ENCODE measurements around the gene HTR1A.

Gene HTR1A

DNA sequence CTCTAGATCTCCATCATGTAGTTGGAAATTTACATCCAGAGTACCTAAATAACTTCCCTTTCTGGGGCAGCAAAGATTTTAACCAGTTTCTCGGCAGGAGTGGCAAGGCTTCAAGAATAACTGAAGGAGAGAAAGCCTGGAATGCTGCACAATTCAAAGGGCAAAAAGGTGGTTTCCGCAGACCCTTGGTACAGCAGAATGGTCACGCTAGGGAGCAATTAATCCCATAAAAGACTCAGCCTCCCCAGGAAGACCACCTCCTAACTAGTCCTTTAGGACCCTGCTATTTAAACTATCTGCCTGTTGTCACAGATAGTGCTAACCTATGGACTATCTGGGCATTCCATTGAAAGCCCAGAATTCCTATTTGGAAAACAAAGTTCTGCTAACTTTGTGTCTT is 3.6 kb downstream of the HTR1A start:
- DNase-seq: no peak
- Histone ChIP-seq H3K36me3 (replicated peaks) (no peaks in the 10 kb centered on the region), H3K27me3 (replicated peaks) (peaks cover 34% of the 10 kb centered on the region), H3K4me3 (ENCODE audit: low read depth, low read length) (no peak overlapping the region), H3K27ac (no peak overlapping the region)
- in situ Hi-C loops (cut with HindIII; ENCODE audit: low pct_ligation_motif_present, low sequenced_read_pairs): no loop called here
- TF ChIP-seq, protein P1, sequence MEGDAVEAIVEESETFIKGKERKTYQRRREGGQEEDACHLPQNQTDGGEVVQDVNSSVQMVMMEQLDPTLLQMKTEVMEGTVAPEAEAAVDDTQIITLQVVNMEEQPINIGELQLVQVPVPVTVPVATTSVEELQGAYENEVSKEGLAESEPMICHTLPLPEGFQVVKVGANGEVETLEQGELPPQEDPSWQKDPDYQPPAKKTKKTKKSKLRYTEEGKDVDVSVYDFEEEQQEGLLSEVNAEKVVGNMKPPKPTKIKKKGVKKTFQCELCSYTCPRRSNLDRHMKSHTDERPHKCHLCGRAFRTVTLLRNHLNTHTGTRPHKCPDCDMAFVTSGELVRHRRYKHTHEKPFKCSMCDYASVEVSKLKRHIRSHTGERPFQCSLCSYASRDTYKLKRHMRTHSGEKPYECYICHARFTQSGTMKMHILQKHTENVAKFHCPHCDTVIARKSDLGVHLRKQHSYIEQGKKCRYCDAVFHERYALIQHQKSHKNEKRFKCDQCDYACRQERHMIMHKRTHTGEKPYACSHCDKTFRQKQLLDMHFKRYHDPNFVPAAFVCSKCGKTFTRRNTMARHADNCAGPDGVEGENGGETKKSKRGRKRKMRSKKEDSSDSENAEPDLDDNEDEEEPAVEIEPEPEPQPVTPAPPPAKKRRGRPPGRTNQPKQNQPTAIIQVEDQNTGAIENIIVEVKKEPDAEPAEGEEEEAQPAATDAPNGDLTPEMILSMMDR (IDR thresholded peaks at IDR 0.05; ENCODE audit: low read depth, low read length, missing control alignments): no peak

DNA sequence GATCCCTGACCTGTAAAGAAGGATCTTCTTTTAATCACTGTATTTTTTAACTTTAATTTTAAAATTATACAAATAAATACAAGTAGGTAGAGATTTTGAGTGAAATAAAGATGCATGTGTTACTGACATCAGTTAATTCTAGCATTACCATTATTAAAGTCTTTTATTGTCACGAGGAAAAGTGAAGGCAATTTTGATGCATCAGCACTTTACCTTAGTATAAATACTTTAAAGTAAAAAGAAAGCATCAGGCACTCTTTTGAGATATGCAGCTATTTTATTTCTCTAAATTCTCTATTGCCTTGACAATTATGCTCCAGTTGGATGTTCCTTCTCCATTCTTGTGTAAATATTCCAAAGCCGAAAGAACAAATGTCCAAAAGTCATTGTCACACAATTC is 4.6 kb downstream of the HTR1A start:
- no peak overlapping the region for H3K4me3 ChIP-seq (ENCODE audit: low read depth, low read length)
- no peak for DNase-seq
- H3K36me3 ChIP-seq (replicated peaks): no peaks in the 10 kb centered on the region
- in situ Hi-C loops (cut with HindIII; ENCODE audit: low pct_ligation_motif_present, low sequenced_read_pairs): no loop called here
- TF ChIP-seq, protein P1 (IDR thresholded peaks at IDR 0.05; ENCODE audit: low read depth, low read length, missing control alignments): no peak
- no peak overlapping the region for H3K27ac ChIP-seq
- peaks cover 30% of the 10 kb centered on the region for H3K27me3 ChIP-seq (replicated peaks)

DNA sequence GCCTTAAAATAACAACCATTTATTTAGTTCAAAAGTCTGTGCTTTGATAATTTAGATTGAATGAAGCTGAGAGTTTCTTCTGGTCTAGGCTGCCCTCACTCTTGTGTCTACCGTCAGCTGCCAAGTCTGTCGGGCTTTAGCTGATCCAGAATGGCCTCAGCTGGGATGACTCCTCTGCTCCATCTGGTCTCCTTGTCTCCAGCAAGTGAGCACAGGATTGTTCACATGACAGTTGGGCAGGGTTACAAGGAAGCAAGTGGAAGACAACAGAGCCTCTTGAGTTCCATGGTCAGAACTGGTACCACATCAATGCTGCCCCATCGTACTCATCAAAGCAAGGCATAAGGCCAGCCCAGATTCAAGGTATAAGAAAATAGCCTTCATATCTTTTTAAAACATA is 9.0 kb downstream of the HTR1A start:
- Histone ChIP-seq H3K36me3 (replicated peaks) (no peaks in the 10 kb centered on the region), H3K27me3 (replicated peaks) (no peaks in the 10 kb centered on the region), H3K27ac (no peak overlapping the region), H3K4me3 (ENCODE audit: low read depth, low read length) (no peak overlapping the region)
- no peak for DNase-seq
- in situ Hi-C loops (cut with HindIII; ENCODE audit: low pct_ligation_motif_present, low sequenced_read_pairs): no loop called here
- TF ChIP-seq, protein P1 (IDR thresholded peaks at IDR 0.05; ENCODE audit: low read depth, low read length, missing control alignments): no peak

DNA sequence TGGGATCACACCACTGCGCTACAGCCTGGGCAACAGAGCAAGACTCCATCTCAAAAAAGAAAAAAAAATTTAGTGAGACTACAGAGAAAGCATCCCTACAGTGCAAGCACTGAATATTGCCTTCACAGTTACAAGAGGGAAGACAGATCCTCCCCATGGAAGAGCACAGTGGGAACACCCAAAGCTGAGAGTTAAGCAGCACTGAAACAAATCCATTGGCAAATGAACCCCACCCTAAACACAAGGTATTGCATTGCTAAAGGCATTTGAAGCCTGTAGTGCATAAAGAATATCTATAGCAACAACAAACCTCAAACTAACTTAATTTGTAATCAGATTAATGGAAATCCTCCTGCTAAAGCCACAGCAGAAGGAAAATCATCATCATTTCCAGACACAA is 27.1 kb downstream of the HTR1A start:
- in situ Hi-C loops (cut with HindIII; ENCODE audit: low pct_ligation_motif_present, low sequenced_read_pairs): no loop called here

DNA sequence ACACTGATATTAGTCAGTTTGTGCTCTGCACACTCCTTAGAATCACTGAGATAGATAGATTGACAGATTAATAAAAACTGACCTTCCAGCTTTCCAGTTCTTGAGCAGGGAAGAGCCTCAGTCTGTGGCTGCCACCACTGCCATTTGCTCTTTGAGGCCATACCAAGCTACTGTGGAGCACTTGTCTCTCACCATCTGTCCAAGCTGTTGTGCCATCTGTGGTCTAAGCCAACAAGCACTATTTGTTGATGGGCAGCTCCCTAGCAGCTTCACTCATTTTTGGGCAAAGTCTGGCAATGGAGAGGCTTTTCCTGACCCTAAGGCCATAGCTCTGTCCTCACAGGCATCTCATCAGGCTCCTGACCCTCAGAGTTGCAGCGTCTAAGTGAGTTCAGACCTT is 30.4 kb downstream of the HTR1A start:
- DNase-seq: no peak
- in situ Hi-C loops (cut with HindIII; ENCODE audit: low pct_ligation_motif_present, low sequenced_read_pairs): no loop called here
- Histone ChIP-seq H3K27me3 (replicated peaks) (no peaks in the 10 kb centered on the region), H3K36me3 (replicated peaks) (no peaks in the 10 kb centered on the region), H3K27ac (no peak overlapping the region), H3K4me3 (ENCODE audit: low read depth, low read length) (no peak overlapping the region)
- TF ChIP-seq, protein P1 (IDR thresholded peaks at IDR 0.05; ENCODE audit: low read depth, low read length, missing control alignments): no peak

More for the DNA sequence above, 27.1 kb downstream of the HTR1A start:
- H3K4me3 ChIP-seq (ENCODE audit: low read depth, low read length): no peak overlapping the region
- no peak for DNase-seq
- no peaks in the 10 kb centered on the region for H3K36me3 ChIP-seq (replicated peaks)
- TF ChIP-seq, protein P1 (IDR thresholded peaks at IDR 0.05; ENCODE audit: low read depth, low read length, missing control alignments): no peak
- no peaks in the 10 kb centered on the region for H3K27me3 ChIP-seq (replicated peaks)
- H3K27ac ChIP-seq: no peak overlapping the region

DNA sequence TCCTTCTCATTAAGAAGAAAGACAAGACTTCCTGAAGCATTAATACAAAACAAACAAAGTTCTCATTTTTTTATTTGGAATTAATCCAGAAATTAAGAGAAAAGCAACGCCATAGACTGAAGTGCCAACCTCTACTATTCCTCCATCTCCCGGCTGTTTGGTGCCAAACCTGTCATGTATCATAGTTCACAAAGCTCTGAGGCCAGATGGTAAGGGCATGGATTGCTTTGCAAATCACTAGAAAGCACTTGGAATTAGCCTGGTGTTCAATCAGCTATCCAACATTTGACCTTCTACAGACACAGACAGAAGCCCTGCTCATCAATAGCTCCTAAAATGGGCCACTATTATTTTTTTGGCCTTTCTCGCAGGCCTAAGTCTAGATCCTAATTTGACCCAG is 33.8 kb downstream of the HTR1A start:
- TF ChIP-seq, protein P1 (IDR thresholded peaks at IDR 0.05; ENCODE audit: low read depth, low read length, missing control alignments): no peak
- H3K4me3 ChIP-seq (ENCODE audit: low read depth, low read length): no peak overlapping the region
- DNase-seq: no peak
- no peaks in the 10 kb centered on the region for H3K27me3 ChIP-seq (replicated peaks)
- H3K36me3 ChIP-seq (replicated peaks): no peaks in the 10 kb centered on the region
- in situ Hi-C loops (cut with HindIII; ENCODE audit: low pct_ligation_motif_present, low sequenced_read_pairs): no loop called here
- H3K27ac ChIP-seq: no peak overlapping the region
